Ovary (tissue), 3 donors: ENCODE results near the gene KNL1.

Experiments
- EP300 ChIP-seq: sonication (generic); formaldehyde crosslinking; IDR thresholded peaks from one replicate; pipeline ENCODE4 v1.6.1; 2017; ENCODE audit warnings: antibody characterized with exemption
- POLR2A ChIP-seq: fragments of 450-650 bp; IDR thresholded peaks from one replicate; pipeline ENCODE4 v1.6.1; 2017; ENCODE audit warnings: antibody characterized with exemption, mild to moderate bottlenecking, moderate library complexity
- TF ChIP-seq, protein P1 (sequence below), 3 donors: fragments of 450-650 bp in 2 of 3; fragments of 200-600 bp in 1 of 3; IDR thresholded peaks; one replicate each; pipeline versions ENCODE4 v1.5.1 to v1.8.0; 2016 to 2022; ENCODE audit warnings: antibody characterized with exemption in 3 of 3, mild to moderate bottlenecking in 1 of 3
- donor health status: DM: no; HTN: no; CAD: no.

DNA sequence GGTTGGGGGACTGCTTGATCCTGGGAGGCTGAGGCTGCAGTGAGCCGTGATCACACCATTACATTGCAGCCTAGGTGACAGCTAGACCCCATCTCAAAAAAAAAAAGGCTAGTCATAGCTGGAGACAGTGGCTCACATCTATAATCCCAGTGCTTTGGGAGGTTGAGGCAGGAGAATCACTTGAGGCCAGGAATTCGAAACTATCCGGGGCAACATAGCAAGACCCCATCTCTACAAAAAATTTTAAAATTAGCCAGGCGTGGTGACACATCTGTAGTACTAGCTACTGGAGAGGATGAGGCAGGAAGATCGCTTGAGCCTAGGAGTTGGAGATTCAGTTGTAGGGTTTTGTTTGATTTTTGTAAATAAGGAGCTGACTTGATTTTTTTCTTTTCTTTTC, 45.6 kb downstream of the KNL1 start:
- no peak for TF ChIP-seq POLR2A
- TF ChIP-seq, protein P1, sequence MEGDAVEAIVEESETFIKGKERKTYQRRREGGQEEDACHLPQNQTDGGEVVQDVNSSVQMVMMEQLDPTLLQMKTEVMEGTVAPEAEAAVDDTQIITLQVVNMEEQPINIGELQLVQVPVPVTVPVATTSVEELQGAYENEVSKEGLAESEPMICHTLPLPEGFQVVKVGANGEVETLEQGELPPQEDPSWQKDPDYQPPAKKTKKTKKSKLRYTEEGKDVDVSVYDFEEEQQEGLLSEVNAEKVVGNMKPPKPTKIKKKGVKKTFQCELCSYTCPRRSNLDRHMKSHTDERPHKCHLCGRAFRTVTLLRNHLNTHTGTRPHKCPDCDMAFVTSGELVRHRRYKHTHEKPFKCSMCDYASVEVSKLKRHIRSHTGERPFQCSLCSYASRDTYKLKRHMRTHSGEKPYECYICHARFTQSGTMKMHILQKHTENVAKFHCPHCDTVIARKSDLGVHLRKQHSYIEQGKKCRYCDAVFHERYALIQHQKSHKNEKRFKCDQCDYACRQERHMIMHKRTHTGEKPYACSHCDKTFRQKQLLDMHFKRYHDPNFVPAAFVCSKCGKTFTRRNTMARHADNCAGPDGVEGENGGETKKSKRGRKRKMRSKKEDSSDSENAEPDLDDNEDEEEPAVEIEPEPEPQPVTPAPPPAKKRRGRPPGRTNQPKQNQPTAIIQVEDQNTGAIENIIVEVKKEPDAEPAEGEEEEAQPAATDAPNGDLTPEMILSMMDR (IDR thresholded peaks at IDR 0.05): no peak
- no peak for TF ChIP-seq EP300
